LNCaP clone FGC (cell line): Measurements from ENCODE around the gene TMEM50B.

Source experiments
- DNase-seq: peaks from one replicate; pipeline ENCODE4 v3.0.0-alpha.2; 2011; ENCODE audit warnings: low read depth
- H3K4me3 ChIP-seq: 2 replicates; pipeline ENCODE4 v1.5.1; 2011; ENCODE audit warnings: mild to moderate bottlenecking, low read depth, low read length, control low read depth
- TF ChIP-seq, protein P1 (sequence below): IDR thresholded peaks from 2 replicates; pipeline ENCODE4 v1.5.1; 2012; ENCODE audit warnings: mild to moderate bottlenecking; ENCODE audit not compliant: control insufficient read depth, insufficient read depth; ENCODE audit errors: extremely low read depth

TMEM50B gene

DNA sequence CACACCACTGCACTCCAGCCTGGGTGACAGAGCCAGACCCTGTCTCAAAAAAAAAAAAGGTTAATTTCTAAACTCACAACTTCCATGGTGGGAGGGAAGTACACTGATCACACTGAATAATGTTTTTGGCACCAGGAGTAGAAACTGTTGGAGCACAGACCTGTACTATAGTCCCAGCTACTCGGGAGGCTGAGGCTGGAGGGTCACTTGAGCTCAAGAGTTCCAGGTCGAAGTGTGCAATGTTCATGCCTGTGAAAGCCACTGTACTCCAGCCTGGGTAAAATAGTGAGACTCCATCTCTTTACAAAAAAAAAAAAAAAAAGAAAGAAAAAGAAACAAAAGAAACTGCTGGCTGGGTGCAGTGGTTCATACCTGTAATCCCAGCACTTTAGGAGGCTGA, 35.3 kb downstream of the TMEM50B start:
- DNase-seq: no peak
- TF ChIP-seq, protein P1, sequence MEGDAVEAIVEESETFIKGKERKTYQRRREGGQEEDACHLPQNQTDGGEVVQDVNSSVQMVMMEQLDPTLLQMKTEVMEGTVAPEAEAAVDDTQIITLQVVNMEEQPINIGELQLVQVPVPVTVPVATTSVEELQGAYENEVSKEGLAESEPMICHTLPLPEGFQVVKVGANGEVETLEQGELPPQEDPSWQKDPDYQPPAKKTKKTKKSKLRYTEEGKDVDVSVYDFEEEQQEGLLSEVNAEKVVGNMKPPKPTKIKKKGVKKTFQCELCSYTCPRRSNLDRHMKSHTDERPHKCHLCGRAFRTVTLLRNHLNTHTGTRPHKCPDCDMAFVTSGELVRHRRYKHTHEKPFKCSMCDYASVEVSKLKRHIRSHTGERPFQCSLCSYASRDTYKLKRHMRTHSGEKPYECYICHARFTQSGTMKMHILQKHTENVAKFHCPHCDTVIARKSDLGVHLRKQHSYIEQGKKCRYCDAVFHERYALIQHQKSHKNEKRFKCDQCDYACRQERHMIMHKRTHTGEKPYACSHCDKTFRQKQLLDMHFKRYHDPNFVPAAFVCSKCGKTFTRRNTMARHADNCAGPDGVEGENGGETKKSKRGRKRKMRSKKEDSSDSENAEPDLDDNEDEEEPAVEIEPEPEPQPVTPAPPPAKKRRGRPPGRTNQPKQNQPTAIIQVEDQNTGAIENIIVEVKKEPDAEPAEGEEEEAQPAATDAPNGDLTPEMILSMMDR: no peak
- no peak overlapping the region for H3K4me3 ChIP-seq

GRCh38 chr21:33443194-33443593, 36.6 kb downstream of the TMEM50B start:
- TF ChIP-seq, protein P1: no peak
- DNase-seq: no peak
- no peak overlapping the region for H3K4me3 ChIP-seq

DNA sequence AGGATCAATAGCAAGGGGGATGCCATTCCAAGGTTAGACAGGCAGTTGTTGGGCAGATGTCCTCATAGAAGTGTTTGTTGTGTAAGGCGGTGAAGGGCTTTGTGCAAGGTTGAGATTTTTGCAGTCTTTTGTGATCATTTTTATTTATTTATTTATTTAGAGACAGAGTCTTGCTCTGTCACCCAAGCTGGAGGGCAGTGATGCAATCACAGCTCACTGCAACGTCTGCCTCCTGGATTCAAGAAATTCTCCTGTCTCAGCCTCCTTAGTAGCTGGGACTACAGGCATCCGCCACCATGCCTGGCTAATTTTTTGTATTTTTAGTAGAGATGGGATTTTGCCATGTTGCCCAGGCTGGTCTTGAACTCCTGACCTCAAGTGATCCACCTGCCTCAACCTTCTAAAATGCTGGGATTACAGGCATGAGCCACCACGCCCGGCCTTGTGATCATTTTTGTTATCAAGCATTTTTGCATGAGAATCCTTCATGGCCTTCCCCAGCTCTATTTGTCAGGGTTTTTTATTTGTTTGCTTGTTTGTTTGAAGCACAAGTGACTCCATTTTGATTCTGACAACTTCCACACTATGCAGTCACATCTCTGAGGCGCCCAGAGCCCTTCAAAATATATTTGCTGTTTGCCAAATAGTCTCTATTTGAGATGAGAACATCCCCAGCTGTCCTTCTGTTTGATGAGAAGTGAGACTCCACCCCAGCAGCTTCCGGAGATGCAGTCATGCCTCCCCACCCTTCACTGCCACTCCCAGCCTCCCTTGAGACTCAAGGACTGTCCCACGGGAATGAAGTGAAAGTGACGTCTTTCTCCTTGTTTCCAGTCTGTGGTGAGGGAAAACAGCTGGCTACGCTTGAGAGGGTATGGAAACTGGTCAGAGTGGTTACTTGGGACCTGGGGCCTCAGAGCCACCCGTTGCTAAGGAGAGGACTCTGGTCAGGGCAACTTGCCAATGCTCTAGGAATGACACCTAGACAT, 38.0 kb downstream of the TMEM50B start:
- H3K4me3 ChIP-seq: no peak overlapping the region
- TF ChIP-seq, protein P1: no peak
- DNase-seq: no peak

GRCh38 chr21:33437140-33437539, 42.6 kb downstream of the TMEM50B start:
- no peak overlapping the region for H3K4me3 ChIP-seq
- DNase-seq: no peak
- TF ChIP-seq, protein P1: no peak

GRCh38 chr21:33434770-33435360, 44.9 kb downstream of the TMEM50B start:
- DNase-seq: no peak
- no peak overlapping the region for H3K4me3 ChIP-seq
- TF ChIP-seq, protein P1: no peak

- no peak overlapping the region for H3K4me3 ChIP-seq
- no peak for DNase-seq
- TF ChIP-seq, protein P1: no peak
These were observed 46.2 kb downstream of the TMEM50B start for GRCh38 chr21:33433425-33434114.
